Ammon's horn (tissue), 1 donor: ENCODE data around the gene HES1.

Experiments used
- DNase-seq: peaks from one replicate; pipeline ENCODE4 v3.0.0-alpha.2; 2016; ENCODE audit warnings: low spot score

HES1 gene

DNA sequence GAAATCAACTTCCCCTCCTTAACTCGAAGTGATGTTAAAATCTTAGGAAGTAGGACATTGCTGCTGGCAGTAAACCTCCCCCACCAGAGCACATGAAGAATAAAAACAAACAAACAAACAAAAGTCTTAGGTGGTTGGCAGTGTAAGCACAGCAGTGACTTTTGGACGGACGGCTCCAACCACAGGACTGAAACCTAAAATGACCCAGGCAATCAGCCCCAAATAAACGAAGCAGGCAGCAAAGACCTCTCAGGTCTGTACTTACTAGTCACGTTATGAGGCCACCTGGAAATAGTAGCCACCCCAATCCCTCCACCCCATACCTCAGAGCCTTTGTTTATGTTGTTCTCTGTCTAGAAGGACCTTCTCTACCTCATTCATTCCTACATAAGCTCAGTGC is 33.5 kb upstream of the HES1 start:
- DNase-seq = no peak

DNA sequence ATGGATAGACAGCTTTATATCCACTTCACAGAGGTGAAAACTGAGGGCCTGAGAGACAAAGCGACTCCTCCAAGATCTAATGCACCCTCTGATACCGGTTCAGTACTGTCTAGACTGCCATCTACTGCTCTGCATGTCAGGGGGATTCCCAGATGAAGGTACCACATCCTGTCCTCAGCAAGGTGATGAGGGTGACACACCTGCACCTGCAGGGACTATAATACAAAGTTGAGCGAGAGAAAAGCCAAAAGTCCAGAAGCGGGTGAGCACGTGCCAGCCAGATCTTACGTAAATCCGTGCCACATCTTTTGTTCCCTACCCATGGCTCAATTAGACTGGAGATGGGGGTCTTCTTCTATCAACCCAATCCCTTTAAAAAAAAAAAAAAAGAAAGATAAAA is 32.4 kb upstream of the HES1 start:
- DNase-seq = no peak

DNA sequence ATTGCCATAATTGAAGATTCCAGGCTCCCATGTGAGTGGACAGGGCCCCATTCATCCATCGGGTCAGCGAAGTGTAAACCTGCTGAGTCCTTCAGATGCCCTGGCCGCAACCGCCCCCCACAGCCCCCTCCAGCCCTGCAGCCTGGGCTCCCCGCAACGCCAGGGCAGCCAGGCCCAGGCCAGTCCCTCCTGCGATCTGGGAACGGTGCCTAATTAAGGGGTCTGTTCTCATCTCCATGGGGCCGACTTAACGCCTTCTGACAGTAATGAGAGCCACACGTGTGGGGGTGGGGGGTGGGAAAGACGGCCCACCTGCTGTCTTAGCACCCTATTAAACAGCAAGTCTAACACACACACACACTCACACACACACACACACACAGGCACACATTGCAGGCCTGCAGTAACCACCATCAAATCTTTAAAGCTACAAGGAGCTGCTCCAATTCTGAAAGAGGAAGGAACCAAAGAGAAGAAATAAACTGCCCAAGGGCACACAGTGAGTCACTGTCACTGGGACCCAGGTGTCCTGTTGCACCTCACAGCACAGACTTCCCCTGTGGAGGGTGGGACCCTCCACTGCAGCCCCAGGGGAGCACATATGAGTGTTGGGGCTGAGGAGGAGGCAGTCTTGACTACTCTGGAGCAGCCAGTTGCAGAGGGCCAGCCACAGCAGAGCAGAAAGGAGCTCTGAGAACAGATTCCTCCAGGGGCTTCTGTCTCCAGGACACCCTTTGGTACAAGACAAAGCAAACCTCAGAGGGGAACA is 31.8 kb upstream of the HES1 start:
- no peak for DNase-seq

GRCh38 chr3:194105292-194105691 is 30.7 kb upstream of the HES1 start:
- no peak for DNase-seq

- DNase-seq = no peak
Measured at GRCh38 chr3:194107107-194107506, 28.8 kb upstream of the HES1 start.

DNA sequence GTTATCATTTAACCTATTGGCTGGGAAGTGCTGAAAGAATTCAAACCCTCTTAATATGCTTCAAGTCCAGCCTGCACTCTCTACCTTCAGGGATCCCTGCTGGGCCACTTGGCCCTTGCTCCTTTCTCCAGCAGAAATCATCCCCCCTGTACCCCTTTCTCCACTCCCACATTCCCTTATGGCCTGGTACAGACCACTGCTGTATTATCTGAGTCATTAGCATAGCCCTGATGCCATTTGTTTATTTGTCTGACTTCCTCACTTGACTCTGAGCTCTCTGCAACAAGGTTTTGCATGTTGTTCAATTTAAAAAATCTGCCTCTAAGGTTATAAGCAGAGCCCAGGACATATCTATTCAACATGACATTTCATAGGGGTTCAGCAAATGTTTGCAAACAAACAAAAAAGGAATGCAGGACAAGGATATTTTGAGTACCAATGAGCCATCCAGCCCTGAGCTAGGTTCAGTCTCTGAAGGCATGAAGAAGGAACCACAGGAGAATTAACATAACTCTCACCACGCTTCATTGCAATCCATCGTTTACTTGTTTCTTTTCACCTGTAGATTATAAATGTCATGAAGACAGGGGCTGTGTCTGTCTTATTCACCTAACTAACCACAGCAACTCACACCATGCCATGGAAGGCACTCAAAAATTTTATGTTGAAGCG is 26.6 kb upstream of the HES1 start:
- DNase-seq = no peak

GRCh38 chr3:194110483-194110882 is 25.5 kb upstream of the HES1 start:
- DNase-seq = no peak

GRCh38 chr3:194111336-194111735 is 24.6 kb upstream of the HES1 start:
- no peak for DNase-seq

DNA sequence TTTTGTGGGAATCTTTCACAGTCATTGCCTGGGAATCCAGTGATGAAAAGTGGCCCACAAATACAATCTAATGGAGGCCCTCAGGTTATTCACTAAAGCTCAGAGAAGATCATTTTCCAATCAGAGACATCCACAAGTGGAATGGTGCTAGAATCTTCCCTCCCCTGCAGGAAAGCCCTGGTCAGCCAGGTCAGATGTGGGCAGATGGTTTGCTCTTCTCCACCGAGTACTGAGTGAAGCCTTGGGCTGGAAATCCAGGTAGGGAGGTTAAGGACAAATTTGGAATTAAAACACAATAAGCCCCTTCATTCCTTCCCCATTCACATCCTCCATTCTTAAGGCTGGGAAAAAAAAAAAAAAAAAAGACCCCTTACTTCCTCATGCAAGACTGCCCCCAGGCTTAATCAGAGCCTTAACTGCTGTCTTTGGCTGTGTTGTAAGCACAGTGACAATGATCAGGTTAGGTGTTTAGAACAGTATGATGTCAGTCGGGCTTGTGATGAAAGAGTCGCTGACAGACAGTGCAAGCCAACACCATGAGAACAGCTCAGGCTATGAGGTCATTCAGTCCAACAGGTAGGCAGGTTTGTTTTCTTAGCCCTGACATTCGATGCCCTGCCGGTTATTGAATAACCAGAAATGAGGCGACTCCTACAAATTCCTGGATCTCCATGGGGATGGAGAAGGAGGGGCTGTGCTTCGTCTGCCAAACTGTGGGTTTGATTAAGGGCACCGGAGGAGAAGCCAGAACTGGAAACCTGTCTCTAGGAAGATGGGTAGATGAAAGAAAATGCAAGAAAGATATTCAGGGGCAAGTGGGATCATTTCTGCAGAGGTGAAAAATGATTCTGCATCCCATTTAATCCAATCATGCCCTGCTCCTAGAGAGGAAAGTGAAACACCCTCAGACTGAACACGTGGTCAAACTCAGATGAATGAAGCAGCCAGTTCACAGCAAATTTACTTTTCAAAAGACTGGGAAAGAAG is 23.5 kb upstream of the HES1 start:
- no peak for DNase-seq

DNA sequence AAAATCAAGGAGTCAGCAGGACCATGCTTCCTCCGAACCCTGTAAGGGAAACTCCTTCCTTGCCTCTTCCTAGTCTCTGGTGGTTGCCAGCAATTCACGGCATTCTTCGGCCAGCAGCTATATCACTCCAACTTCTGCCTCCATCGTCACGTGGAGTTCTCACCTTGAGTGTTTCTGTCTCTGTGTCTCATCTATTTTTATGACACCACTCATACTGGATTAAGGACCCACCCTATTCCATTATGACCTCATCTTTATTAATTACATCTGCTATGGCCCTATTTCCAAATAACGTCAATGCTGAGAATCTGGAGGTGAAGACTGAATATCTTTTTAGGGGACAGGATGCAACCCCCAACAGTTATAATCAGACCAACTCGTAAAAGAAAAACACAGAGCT is 21.8 kb upstream of the HES1 start:
- no peak for DNase-seq

DNA sequence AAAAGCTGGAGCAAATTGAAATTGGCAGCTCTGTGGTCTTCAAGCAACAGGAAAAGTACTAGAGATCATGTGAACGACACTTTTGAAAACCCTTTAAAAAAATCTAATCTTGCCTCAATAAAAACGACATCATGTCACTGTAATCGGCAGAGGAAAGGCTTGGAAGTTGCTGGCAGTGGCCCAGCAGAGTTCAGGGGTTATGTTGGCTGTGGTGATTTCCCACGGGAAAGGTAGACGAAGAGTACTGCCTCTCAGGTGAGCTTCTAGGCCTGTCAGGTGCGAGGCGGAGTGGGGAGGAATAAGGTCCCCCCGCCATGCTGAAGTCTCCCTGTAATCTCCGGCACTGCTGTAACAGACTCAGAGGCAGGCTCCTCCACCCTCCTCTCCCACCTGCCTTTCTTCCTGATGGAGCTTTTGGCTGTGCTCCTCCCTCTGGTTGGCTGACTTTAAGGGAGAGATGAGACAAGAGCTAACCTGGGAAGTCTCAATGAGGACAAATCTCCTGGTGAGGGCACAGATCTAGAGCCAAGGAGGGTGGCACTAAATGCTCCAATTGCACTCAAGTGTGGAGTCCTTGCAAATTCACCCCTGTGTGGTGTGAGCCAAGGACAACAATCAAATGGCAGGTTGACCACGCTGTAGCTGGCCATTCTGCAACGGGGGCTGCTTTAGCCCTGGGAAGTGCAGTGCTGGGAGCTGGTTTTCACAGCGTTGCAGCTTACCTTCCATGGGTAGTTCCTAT is 18.7 kb upstream of the HES1 start:
- DNase-seq = no peak

GRCh38 chr3:194118920-194119319 is 17.0 kb upstream of the HES1 start:
- no peak for DNase-seq

- no peak for DNase-seq
Measured at GRCh38 chr3:194119831-194120590, 15.9 kb upstream of the HES1 start.

- no peak for DNase-seq
Measured at GRCh38 chr3:194120789-194121770, 14.9 kb upstream of the HES1 start.

DNA sequence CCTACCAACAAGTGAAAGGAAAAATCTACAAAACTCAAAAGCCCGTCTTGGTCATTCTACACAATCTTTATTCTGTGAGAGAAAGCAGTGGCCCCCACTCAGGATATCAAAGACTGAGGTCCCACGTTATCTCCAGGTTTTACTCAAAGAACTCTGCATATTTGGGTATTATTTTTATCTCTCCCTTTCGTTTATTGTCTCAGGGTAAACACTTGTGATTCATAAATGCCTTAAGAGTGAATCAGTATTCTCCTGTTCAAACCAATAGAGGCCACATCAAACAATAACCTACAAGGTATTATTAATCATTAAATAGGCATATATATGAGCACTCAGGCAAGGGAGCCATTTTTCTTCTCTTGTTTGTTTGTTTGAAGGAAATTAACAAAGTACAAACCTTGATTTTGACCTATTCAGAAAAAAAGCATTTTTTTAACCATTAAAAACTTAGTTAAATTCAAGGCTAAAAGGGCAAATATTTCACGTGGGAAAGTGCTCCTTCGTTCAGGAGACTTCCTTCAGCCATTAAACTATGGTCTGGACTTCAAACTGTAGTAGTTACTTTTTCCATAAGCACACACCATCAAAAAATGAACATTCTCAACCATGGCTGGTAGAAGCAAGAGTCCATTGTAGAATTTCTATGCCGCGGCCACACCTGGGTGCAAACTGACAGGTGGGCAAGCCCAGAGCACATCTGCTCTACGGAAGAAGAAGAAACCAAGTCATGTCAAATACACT is 13.9 kb upstream of the HES1 start:
- no peak for DNase-seq

DNA sequence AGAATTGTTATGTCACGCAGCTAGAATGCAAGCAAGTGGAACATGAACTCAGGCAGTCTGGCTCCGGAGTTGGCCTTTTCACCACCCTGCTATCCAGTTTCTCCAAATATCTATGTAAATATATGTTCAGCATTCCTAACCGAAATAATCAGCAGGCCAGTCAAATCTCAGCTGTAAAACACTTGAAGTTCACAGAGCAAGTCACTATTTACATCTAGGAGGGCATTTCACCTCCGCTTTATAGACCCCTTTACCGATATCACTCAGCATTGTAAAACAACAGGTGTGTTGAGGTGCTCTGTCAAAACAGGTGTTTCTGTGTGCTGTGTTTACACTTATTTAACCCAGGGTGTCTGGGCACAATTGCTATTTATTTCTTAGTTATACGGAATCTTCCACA is 12.2 kb upstream of the HES1 start:
- no peak for DNase-seq

- DNase-seq = no peak
Measured at GRCh38 chr3:194124193-194124592, 11.8 kb upstream of the HES1 start.

GRCh38 chr3:194125442-194125841 is 10.5 kb upstream of the HES1 start:
- DNase-seq = no peak

- DNase-seq = no peak
Measured at GRCh38 chr3:194126790-194127189, 9.2 kb upstream of the HES1 start.
